ENCODE measurements around the gene EMX1. TPM values are rescaled to one million over a fixed set of nuclear protein-coding genes. Genes with fewer than 3 reads are reported as not detected.

EMX1 gene
- total RNA-seq, 1 donor from 2014 or later = not detected

- DNase-seq (ENCODE audit: extremely low read depth, low read depth, low spot score) = no peak
These were observed 57.1 kb downstream of the EMX1 start for GRCh38 chr2:72974436-72974754.

- no peak for DNase-seq (ENCODE audit: extremely low read depth, low read depth, low spot score)
These were observed 57.7 kb downstream of the EMX1 start for GRCh38 chr2:72975017-72975416.

GRCh38 chr2:72979896-72980295, 62.6 kb downstream of the EMX1 start:
- DNase-seq (ENCODE audit: extremely low read depth, low read depth, low spot score) = no peak

- no peak for DNase-seq (ENCODE audit: extremely low read depth, low read depth, low spot score)
These were observed 63.4 kb downstream of the EMX1 start for GRCh38 chr2:72980535-72981217.

DNA sequence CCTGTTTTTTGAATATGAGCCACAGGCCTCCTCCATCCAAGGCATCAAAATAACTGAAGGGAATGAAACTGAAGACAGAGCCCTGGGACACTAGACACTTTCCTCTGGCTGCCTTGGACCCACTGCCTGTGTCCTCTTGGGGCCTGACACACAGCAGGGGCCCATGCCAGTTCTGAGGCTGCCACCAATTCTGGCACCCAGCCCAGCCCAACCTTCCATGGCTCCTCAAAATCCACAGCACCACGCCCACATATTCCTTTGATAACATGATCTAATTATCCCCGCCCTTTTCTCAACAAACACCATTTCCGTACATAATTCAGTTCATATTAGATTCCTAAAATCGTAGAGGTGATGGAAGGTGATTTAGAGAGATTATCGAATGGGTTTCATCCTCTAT, 64.2 kb downstream of the EMX1 start:
- no peak for DNase-seq (ENCODE audit: extremely low read depth, low read depth, low spot score)

GRCh38 chr2:72982219-72982618, 64.9 kb downstream of the EMX1 start:
- DNase-seq (ENCODE audit: extremely low read depth, low read depth, low spot score) = no peak

GRCh38 chr2:72982781-72983499, 65.6 kb downstream of the EMX1 start:
- no peak for DNase-seq (ENCODE audit: extremely low read depth, low read depth, low spot score)

DNA sequence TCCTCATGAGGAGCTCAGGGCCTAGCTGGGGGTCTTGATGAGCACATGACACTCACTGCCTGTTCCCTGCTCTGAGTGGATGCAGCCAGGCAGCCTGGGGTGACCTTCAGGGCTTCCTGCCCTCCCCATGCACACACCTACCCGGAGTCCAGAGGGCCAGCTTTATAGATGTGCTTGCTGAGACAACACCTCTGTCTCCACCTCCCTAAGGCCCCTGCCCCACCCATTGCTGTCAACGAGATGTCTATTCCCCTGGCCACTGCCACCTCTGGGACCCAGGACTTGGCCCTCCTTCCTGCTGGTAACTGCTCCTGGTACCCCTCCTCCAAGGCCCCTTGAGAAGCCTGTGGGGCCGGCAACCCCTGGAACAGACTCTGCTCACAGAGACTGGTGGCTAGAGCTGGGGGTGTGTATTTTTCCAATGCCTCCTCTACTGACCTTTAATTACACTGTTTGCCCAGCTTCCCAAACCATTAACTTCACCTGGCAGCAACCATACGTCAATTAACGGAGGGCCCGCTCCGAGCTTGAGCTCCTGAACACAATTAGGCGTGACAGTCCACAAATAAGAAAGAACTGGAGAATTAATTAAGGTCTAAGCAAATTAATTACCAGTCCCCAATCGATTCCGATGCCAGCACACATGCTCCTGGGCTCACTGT, 66.3 kb downstream of the EMX1 start:
- no peak for DNase-seq (ENCODE audit: extremely low read depth, low read depth, low spot score)

GRCh38 chr2:72984172-72984671, 66.9 kb downstream of the EMX1 start:
- no peak for DNase-seq (ENCODE audit: extremely low read depth, low read depth, low spot score)

Other genes with a start within 250 kb of the EMX1 start
- gene EXOC6B, start 91.5 kb upstream of the EMX1 start, total RNA-seq = 25.8 and 35.1 TPM in 2 replicates
- gene SPR, start 30.1 kb upstream of the EMX1 start, total RNA-seq = 31.6 and 44.1 TPM in 2 replicates
- gene SFXN5, start 154.2 kb downstream of the EMX1 start, total RNA-seq = 16.9 and 29.5 TPM in 2 replicates
- 68.3 and 69.5 TPM in 2 replicates for gene RAB11FIP5, start 195.4 kb downstream of the EMX1 start, total RNA-seq